ENCODE data around the gene RAP1GAP.

Gene RAP1GAP

GRCh38 chr1:21662426-21663247 is 6.5 kb downstream of the RAP1GAP start:
- H3K36me3 ChIP-seq (ENCODE audit: insufficient read depth, low read length) = no peaks in the 10 kb centered on the region
- H3K9ac ChIP-seq (ENCODE audit: low read depth, low read length) = no peak overlapping the region
- no peaks in the 10 kb centered on the region for H3K9me3 ChIP-seq (ENCODE audit: control insufficient read depth, insufficient read depth, low read length)
- H3K4me1 ChIP-seq (ENCODE audit: insufficient read depth, low read length) = 0 out of 2 replicates have a peak, but pooled peaks cover 5% of the 10 kb centered on the region

GRCh38 chr1:21661886-21662285 is 7.3 kb downstream of the RAP1GAP start:
- no peaks in the 10 kb centered on the region for H3K9me3 ChIP-seq (ENCODE audit: control insufficient read depth, insufficient read depth, low read length)
- H3K36me3 ChIP-seq (ENCODE audit: insufficient read depth, low read length) = no peaks in the 10 kb centered on the region
- no peak overlapping the region for H3K9ac ChIP-seq (ENCODE audit: low read depth, low read length)
- H3K4me1 ChIP-seq (ENCODE audit: insufficient read depth, low read length) = 0 out of 2 replicates have a peak, but pooled peaks cover 5% of the 10 kb centered on the region

- H3K9me3 ChIP-seq (ENCODE audit: control insufficient read depth, insufficient read depth, low read length) = no peaks in the 10 kb centered on the region
- no peaks in the 10 kb centered on the region for H3K36me3 ChIP-seq (ENCODE audit: insufficient read depth, low read length)
- no peaks in the 10 kb centered on the region; the same call in 1 of the 2 replicates for H3K4me1 ChIP-seq (ENCODE audit: insufficient read depth, low read length)
- peak overlapping the region; percentile 51; the same call in 1 of the 2 replicates for H3K9ac ChIP-seq (ENCODE audit: low read depth, low read length)
These were observed 9.2 kb downstream of the RAP1GAP start for GRCh38 chr1:21659924-21660326.

DNA sequence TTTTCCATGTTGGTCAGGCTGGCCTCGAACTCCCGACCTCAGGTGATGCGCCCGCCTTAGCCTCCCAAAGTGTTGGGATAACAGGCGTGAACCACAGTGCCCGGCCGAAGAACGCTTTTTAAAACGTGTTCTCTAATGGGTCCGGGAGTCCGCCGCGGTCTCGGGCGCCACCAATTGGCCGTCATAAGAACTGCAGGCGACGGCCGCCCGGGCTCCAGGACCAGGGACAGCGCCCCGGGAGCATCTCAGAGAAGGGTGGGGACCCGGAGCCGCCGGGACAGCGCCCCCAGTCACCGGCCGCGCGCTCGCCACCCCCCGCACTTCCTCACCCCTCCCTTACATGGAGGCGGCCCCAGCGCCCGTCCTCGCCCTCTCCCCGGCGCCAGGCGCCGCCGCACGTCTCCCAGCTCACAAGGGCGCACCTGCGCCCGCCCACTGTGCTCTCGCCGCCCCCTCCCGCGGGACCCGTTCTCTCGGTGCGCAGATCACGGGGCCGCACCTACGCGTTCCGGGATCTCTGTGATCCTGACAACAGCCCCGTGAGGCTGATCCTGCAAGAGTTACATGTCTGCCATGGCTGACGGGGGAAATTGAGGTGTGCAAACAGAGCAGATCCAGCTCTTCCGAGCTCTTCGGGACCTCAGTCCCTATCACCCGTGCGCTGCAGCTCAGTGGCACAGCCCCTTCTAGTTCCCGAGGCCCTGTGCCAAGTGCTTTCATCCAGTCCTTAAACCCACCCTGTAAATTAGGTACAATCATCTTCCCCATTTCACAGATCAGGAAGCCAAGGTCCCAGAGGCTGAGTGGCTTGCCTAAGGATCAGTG is 9.8 kb downstream of the RAP1GAP start:
- H3K36me3 ChIP-seq (ENCODE audit: insufficient read depth, low read length) = no peaks in the 10 kb centered on the region
- H3K4me1 ChIP-seq (ENCODE audit: insufficient read depth, low read length) = no peaks in the 10 kb centered on the region; the same call in 1 of the 2 replicates
- peak overlapping the region; percentile 51; the same call in 1 of the 2 replicates for H3K9ac ChIP-seq (ENCODE audit: low read depth, low read length)
- no peaks in the 10 kb centered on the region for H3K9me3 ChIP-seq (ENCODE audit: control insufficient read depth, insufficient read depth, low read length)

DNA sequence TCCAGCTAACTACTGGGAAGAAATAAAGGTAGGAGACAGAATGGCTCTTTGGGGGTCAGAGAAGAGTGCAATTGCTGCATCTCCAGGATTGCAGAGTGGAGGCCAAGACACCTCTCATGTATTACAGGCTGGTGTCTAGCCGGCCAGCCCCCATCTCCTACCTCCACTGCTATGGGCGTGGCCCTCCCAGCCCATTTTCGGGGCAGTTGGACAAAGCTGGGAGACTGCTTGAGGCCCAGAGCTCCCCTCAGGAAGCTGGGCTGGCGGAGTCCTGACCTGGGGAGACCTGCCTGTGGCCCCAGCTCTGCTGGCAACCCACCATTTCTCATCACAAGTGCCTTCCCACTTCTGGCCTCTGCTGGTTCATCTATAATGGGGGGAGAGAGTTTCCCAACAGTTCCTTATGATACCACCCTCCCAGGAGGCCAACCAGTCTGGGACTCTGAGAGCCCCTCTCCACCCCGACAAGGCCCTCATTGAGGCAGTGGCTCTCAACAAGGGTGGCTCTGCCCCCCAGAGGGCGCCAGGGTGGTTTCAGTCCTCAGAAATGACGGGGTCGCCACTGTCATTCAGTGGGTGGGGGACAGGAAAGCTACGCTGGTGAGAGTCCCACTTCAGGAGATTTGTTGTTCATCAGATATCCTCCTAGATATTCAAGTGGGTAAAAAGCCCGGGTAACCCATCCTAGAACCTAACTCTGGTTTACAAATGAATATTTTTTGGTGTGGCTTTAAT is 11.5 kb downstream of the RAP1GAP start:
- Histone ChIP-seq H3K36me3 (ENCODE audit: insufficient read depth, low read length) (no peaks in the 10 kb centered on the region), H3K9ac (ENCODE audit: low read depth, low read length) (no peak overlapping the region), H3K4me1 (ENCODE audit: insufficient read depth, low read length) (peaks cover 4% of the 10 kb centered on the region; the same call in 1 of the 2 replicates), H3K9me3 (ENCODE audit: control insufficient read depth, insufficient read depth, low read length) (no peaks in the 10 kb centered on the region)

DNA sequence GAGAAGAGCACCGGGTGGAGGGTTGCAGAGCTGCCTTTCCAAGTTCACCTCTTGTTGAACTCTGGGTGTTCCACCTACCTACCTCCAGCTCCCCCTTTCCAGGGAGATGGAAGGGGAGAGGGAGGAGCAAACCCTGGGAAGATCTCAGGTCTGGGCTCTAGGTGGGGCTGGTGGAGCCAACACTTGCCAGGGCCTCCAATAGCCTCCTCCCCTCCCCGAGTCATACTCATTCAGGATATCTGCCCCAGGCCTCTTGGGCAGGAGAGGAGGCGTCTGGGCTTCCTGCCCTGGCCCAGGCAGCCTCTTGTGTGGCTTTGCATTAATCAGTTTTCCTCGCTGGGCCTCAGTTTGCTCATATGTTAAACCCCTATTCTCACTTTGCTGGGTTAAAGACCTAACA is 13.4 kb downstream of the RAP1GAP start:
- Histone ChIP-seq H3K4me1 (ENCODE audit: insufficient read depth, low read length) (peaks cover 11% of the 10 kb centered on the region; the same call in 1 of the 2 replicates), H3K9ac (ENCODE audit: low read depth, low read length) (no peak overlapping the region), H3K36me3 (ENCODE audit: insufficient read depth, low read length) (no peaks in the 10 kb centered on the region), H3K9me3 (ENCODE audit: control insufficient read depth, insufficient read depth, low read length) (no peaks in the 10 kb centered on the region)

GRCh38 chr1:21655259-21655658 is 13.9 kb downstream of the RAP1GAP start:
- Histone ChIP-seq H3K36me3 (ENCODE audit: insufficient read depth, low read length) (no peaks in the 10 kb centered on the region), H3K9me3 (ENCODE audit: control insufficient read depth, insufficient read depth, low read length) (no peaks in the 10 kb centered on the region), H3K9ac (ENCODE audit: low read depth, low read length) (no peak overlapping the region), H3K4me1 (ENCODE audit: insufficient read depth, low read length) (peaks cover 11% of the 10 kb centered on the region; the same call in 1 of the 2 replicates)

DNA sequence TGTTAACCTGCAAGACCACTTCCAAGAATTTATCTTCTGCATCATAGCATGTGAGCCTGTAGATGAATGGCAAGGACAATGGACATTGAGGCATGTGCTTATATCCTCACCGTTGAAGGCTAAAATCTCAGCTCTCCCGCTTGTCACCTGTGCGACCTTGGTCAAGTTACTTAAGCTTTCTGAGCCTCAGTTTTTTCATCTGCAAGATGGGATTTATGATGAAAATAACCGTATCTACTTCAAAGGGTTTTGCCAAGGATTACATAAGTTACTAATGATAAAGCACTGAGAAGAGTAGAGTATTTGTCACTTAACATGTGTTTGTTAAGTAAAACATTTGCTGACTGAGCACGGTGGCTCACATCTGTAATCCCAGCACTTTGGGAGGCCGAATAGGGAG is 14.9 kb downstream of the RAP1GAP start:
- Histone ChIP-seq H3K4me1 (ENCODE audit: insufficient read depth, low read length) (peaks cover 11% of the 10 kb centered on the region; the same call in 1 of the 2 replicates), H3K9ac (ENCODE audit: low read depth, low read length) (no peak overlapping the region), H3K9me3 (ENCODE audit: control insufficient read depth, insufficient read depth, low read length) (no peaks in the 10 kb centered on the region), H3K36me3 (ENCODE audit: insufficient read depth, low read length) (no peaks in the 10 kb centered on the region)

- H3K9ac ChIP-seq (ENCODE audit: low read depth, low read length) = no peak overlapping the region
- H3K9me3 ChIP-seq (ENCODE audit: control insufficient read depth, insufficient read depth, low read length) = no peaks in the 10 kb centered on the region
- no peaks in the 10 kb centered on the region for H3K36me3 ChIP-seq (ENCODE audit: insufficient read depth, low read length)
- H3K4me1 ChIP-seq (ENCODE audit: insufficient read depth, low read length) = peaks cover 11% of the 10 kb centered on the region; the same call in 1 of the 2 replicates
These were observed 15.4 kb downstream of the RAP1GAP start for GRCh38 chr1:21653744-21654100.

DNA sequence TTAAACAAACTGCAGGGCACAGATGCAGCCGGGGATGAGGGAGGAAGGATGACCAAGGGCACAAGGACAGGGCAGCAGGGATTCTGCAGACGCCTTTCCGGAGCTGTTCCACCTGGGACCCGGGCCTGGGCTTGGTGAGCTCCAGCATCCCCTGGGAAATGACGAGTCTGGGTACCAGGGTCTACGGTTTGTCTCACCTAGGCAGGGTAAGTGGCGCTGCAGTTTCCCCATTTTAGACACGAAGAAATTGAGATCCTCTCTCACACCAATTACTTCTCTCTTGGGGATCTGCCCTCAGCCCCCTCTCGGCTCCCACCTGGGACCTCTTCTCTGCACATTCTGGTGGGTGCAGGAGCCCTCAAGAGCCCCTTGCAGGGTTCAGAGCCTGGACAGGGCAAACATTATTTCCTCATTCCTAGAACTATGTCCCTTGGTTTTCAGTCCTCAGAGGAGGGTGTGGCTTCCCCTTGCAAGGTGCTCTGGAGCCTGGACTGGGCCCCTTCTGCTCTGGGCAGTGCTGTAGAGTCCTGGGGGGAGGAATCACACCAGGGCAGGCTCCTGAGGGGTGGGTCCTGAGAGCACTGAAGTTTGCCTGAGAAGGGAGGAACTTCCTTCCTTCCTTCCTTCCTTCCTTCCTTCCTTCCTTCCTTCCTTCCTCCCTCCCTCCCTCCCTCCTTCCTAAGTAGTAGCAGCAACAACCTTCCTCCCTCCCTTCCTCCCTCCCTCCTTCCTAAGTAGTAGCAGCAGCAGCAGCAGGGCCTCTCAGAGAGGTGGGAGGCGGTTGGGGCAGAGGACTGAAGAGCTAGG is 16.0 kb downstream of the RAP1GAP start:
- Histone ChIP-seq H3K4me1 (ENCODE audit: insufficient read depth, low read length) (peaks cover 11% of the 10 kb centered on the region; the same call in 1 of the 2 replicates), H3K9ac (ENCODE audit: low read depth, low read length) (no peak overlapping the region), H3K36me3 (ENCODE audit: insufficient read depth, low read length) (no peaks in the 10 kb centered on the region), H3K9me3 (ENCODE audit: control insufficient read depth, insufficient read depth, low read length) (no peaks in the 10 kb centered on the region)

DNA sequence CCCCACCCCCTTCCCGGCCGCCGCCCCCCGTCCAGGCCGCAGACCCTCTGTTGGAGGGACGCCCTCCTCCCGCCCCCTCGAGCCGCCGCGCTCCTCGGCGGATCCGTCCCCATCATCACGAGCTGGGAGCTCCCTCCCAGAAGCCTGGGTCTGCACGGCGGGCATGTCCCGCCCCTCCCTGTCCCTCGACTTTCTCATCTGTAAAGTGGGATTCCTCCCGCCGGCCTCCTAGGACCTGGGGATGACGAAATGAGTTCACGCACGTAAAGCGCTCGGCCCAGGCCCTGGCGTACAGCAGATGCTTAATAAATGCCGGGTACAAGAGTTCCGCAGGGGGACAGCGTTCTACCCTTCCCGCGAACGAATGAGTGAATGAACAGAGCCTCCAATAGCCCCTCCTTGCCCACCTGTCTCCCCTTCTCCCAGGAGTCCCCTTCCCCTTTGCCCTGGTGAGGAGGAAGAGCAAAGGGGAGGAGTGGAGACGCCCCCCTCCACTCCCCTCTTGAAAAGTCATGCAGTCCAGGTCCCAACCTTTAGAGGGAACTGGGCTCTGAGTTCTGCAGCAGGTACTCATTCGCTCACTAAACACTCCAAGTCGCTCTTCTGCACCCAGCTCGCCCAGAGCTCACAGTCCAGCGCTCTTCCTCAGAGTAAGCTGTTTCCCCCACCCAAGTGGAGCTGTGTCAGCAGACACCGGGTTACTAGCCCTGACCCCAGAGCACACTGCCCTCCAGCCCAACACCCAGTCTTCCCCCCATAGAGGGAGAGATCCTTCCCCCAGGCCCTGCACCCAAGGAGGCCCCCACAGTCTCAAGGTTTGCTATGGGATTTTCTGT is 16.8 kb downstream of the RAP1GAP start:
- Histone ChIP-seq H3K9me3 (ENCODE audit: control insufficient read depth, insufficient read depth, low read length) (no peaks in the 10 kb centered on the region), H3K4me1 (ENCODE audit: insufficient read depth, low read length) (peaks cover 11% of the 10 kb centered on the region; the same call in 1 of the 2 replicates), H3K36me3 (ENCODE audit: insufficient read depth, low read length) (no peaks in the 10 kb centered on the region), H3K9ac (ENCODE audit: low read depth, low read length) (peak overlapping the region; percentile 28; the same call in 1 of the 2 replicates)

- Histone ChIP-seq H3K36me3 (ENCODE audit: insufficient read depth, low read length) (no peaks in the 10 kb centered on the region), H3K4me1 (ENCODE audit: insufficient read depth, low read length) (peaks cover 11% of the 10 kb centered on the region; the same call in 1 of the 2 replicates), H3K9ac (ENCODE audit: low read depth, low read length) (peak overlapping the region; percentile 27; the same call in 1 of the 2 replicates), H3K9me3 (ENCODE audit: control insufficient read depth, insufficient read depth, low read length) (no peaks in the 10 kb centered on the region)
These were observed 17.7 kb downstream of the RAP1GAP start for GRCh38 chr1:21651214-21652042.
